ENCODE data around the gene CHKA. TPM values are rescaled to one million over a fixed set of nuclear protein-coding genes. Genes with fewer than 3 reads are reported as not detected.

CHKA gene
- total and polyA plus RNA-seq, 4 donors: 8.2 to 19.9 (median 12.1) TPM

DNA sequence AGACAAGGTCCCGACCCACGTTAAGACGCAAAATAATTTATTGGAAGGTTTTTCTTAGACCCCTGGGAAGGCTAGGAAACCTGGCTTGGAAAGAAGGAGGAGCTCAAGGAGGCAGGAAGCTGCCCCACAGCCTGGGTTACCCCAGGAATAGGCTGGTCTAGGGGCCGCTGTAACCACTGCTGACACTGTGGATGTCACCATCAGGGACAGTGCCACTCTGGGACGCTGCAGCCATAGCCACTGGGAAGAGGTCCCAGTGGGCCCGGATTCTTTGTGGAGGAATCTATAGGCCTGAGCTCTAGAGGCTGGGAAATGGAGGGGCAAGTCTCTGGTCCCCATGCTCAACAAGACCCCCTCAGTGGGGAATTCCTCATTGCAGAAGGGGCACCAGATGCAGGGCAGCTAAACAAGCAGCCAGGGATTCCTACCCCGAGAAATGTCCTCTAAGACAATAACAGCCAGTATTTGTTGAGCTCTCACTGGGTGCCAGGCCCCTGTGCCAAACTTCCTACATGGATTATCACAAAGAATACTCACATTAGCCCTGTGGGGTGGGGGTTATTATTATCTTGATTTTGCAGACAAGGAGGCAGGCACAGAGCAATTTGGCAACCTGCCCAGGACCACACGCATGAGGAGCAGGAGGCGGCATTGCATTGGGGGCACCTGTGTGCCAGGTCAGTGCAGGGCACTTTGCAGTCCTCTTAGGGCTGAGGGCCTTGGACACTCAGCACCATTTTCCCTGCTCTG is 19.5 kb upstream of the CHKA start:
- Histone ChIP-seq H3K4me1 (ENCODE audit: control insufficient read depth in 1 of 2, insufficient read depth in 2 of 2, low read length in 2 of 2) (no peaks in the 10 kb centered on the region), H3K27ac (ENCODE audit: low read depth in 1 of 2, low read length in 2 of 2) (no peak overlapping the region), H3K4me3 (ENCODE audit: low read length in 2 of 2) (no peak overlapping the region), H3K36me3 (ENCODE audit: control insufficient read depth in 1 of 2, insufficient read depth in 2 of 2, low read length in 1 of 2) (no peaks in the 10 kb centered on the region), H3K27me3 (ENCODE audit: control insufficient read depth in 1 of 2, insufficient read depth in 2 of 2, low read length in 1 of 2) (no peaks in the 10 kb centered on the region), H3K9me3 (ENCODE audit: control insufficient read depth, low read length) (no peaks in the 10 kb centered on the region)
- ATAC-seq (ENCODE audit: low FRiP score) (no peak), DNase-seq (peak in 1 of 2 donors; percentile 43)
- intact Hi-C loops (cut with DNase I): no loop called here
- whole genome bisulfite sequencing, 2 donors: 82 to 88% methylated on average over 9 of the region's 9 CpGs

GRCh38 chr11:68138237-68138636 is 17.0 kb upstream of the CHKA start:
- intact Hi-C loops (cut with DNase I): no loop called here
- Histone ChIP-seq H3K27me3 (ENCODE audit: control insufficient read depth in 1 of 2, insufficient read depth in 2 of 2, low read length in 1 of 2) (no peaks in the 10 kb centered on the region), H3K4me3 (ENCODE audit: low read length in 2 of 2) (no peak overlapping the region), H3K9me3 (ENCODE audit: control insufficient read depth, low read length) (no peaks in the 10 kb centered on the region), H3K27ac (ENCODE audit: low read depth in 1 of 2, low read length in 2 of 2) (no peak overlapping the region), H3K4me1 (ENCODE audit: control insufficient read depth in 1 of 2, insufficient read depth in 2 of 2, low read length in 2 of 2) (no peaks in the 10 kb centered on the region), H3K36me3 (ENCODE audit: control insufficient read depth in 1 of 2, insufficient read depth in 2 of 2, low read length in 1 of 2) (no peaks in the 10 kb centered on the region)
- 42 to 55% methylated on average over 4 of the region's 4 CpGs for WGBS, 2 donors
- DNase-seq (no peak), ATAC-seq (ENCODE audit: low FRiP score) (no peak)

GRCh38 chr11:68137833-68138232 is 16.6 kb upstream of the CHKA start:
- Histone ChIP-seq H3K9me3 (ENCODE audit: control insufficient read depth, low read length) (no peaks in the 10 kb centered on the region), H3K4me3 (ENCODE audit: low read length in 2 of 2) (no peak overlapping the region), H3K36me3 (ENCODE audit: control insufficient read depth in 1 of 2, insufficient read depth in 2 of 2, low read length in 1 of 2) (no peaks in the 10 kb centered on the region), H3K27ac (ENCODE audit: low read depth in 1 of 2, low read length in 2 of 2) (no peak overlapping the region), H3K27me3 (ENCODE audit: control insufficient read depth in 1 of 2, insufficient read depth in 2 of 2, low read length in 1 of 2) (no peaks in the 10 kb centered on the region), H3K4me1 (ENCODE audit: control insufficient read depth in 1 of 2, insufficient read depth in 2 of 2, low read length in 2 of 2) (no peaks in the 10 kb centered on the region)
- intact Hi-C loops (cut with DNase I): no loop called here
- DNase-seq (no peak), ATAC-seq (ENCODE audit: low FRiP score) (no peak)
- WGBS, 2 donors: 46 to 55% methylated on average over 5 of the region's 5 CpGs

DNA sequence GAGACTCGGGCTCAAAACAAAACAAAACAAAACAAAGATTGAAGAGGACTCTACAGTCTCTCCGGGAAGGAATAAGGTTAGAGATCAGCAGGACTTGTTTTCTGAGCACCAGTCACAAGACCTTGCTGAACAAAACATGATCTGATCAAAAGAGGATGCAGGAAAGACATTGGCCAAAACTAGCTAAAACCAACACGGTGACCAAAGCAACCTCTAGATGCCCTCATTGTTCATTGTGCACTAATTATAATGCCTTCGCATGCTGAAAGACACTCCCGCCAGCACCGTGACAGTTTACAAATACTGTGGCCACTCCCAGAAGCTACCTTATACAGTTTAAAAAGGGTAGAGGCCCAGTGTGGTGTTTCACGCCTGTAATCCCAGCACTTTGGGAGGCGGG is 15.7 kb upstream of the CHKA start:
- intact Hi-C loops (cut with DNase I): no loop called here
- Histone ChIP-seq H3K4me1 (ENCODE audit: control insufficient read depth in 1 of 2, insufficient read depth in 2 of 2, low read length in 2 of 2) (no peaks in the 10 kb centered on the region), H3K27me3 (ENCODE audit: control insufficient read depth in 1 of 2, insufficient read depth in 2 of 2, low read length in 1 of 2) (no peaks in the 10 kb centered on the region), H3K27ac (ENCODE audit: low read depth in 1 of 2, low read length in 2 of 2) (no peak overlapping the region), H3K4me3 (ENCODE audit: low read length in 2 of 2) (no peak overlapping the region), H3K36me3 (ENCODE audit: control insufficient read depth in 1 of 2, insufficient read depth in 2 of 2, low read length in 1 of 2) (no peaks in the 10 kb centered on the region), H3K9me3 (ENCODE audit: control insufficient read depth, low read length) (no peaks in the 10 kb centered on the region)
- WGBS, 2 donors: 93 to 95% methylated on average over 8 of the region's 8 CpGs
- DNase-seq: no peak
- ATAC-seq (ENCODE audit: low FRiP score): no peak

- Histone ChIP-seq H3K27me3 (ENCODE audit: control insufficient read depth in 1 of 2, insufficient read depth in 2 of 2, low read length in 1 of 2) (no peaks in the 10 kb centered on the region), H3K9me3 (ENCODE audit: control insufficient read depth, low read length) (no peaks in the 10 kb centered on the region), H3K4me3 (ENCODE audit: low read length in 2 of 2) (no peak overlapping the region), H3K4me1 (ENCODE audit: control insufficient read depth in 1 of 2, insufficient read depth in 2 of 2, low read length in 2 of 2) (no peaks in the 10 kb centered on the region), H3K27ac (ENCODE audit: low read depth in 1 of 2, low read length in 2 of 2) (no peak overlapping the region), H3K36me3 (ENCODE audit: control insufficient read depth in 1 of 2, insufficient read depth in 2 of 2, low read length in 1 of 2) (no peaks in the 10 kb centered on the region)
- ATAC-seq (ENCODE audit: low FRiP score): no peak
- peak in 1 of 2 donors; percentile 9 for DNase-seq
- intact Hi-C loops (cut with DNase I): no loop called here
- WGBS, 2 donors: 67 to 93% methylated on average over 3 of the region's 3 CpGs
Measured at GRCh38 chr11:68135161-68135560, 14.0 kb upstream of the CHKA start.

- Histone ChIP-seq H3K27ac (ENCODE audit: low read depth in 1 of 2, low read length in 2 of 2) (no peak overlapping the region), H3K4me3 (ENCODE audit: low read length in 2 of 2) (no peak overlapping the region), H3K27me3 (ENCODE audit: control insufficient read depth in 1 of 2, insufficient read depth in 2 of 2, low read length in 1 of 2) (no peaks in the 10 kb centered on the region), H3K36me3 (ENCODE audit: control insufficient read depth in 1 of 2, insufficient read depth in 2 of 2, low read length in 1 of 2) (no peaks in the 10 kb centered on the region), H3K9me3 (ENCODE audit: control insufficient read depth, low read length) (no peaks in the 10 kb centered on the region), H3K4me1 (ENCODE audit: control insufficient read depth in 1 of 2, insufficient read depth in 2 of 2, low read length in 2 of 2) (no peaks in the 10 kb centered on the region)
- ATAC-seq (ENCODE audit: low FRiP score): no peak
- no peak for DNase-seq
- intact Hi-C loops (cut with DNase I): no loop called here
- WGBS, 2 donors: 80 to 81% methylated on average over 2 of the region's 2 CpGs
Measured at GRCh38 chr11:68133761-68134160, 12.6 kb upstream of the CHKA start.

GRCh38 chr11:68130121-68130520 is 8.9 kb upstream of the CHKA start:
- ATAC-seq (ENCODE audit: low FRiP score): no peak
- Histone ChIP-seq H3K36me3 (ENCODE audit: control insufficient read depth in 1 of 2, insufficient read depth in 2 of 2, low read length in 1 of 2) (no peaks in the 10 kb centered on the region), H3K4me1 (ENCODE audit: control insufficient read depth in 1 of 2, insufficient read depth in 2 of 2, low read length in 2 of 2) (no peaks in the 10 kb centered on the region), H3K27ac (ENCODE audit: low read depth in 1 of 2, low read length in 2 of 2) (no peak overlapping the region), H3K4me3 (ENCODE audit: low read length in 2 of 2) (no peak overlapping the region), H3K27me3 (ENCODE audit: control insufficient read depth in 1 of 2, insufficient read depth in 2 of 2, low read length in 1 of 2) (no peaks in the 10 kb centered on the region), H3K9me3 (ENCODE audit: control insufficient read depth, low read length) (no peaks in the 10 kb centered on the region)
- intact Hi-C loops (cut with DNase I): no loop called here
- 88 to 96% methylated on average over 1 of the region's 1 CpG for WGBS, 2 donors
- DNase-seq: no peak

DNA sequence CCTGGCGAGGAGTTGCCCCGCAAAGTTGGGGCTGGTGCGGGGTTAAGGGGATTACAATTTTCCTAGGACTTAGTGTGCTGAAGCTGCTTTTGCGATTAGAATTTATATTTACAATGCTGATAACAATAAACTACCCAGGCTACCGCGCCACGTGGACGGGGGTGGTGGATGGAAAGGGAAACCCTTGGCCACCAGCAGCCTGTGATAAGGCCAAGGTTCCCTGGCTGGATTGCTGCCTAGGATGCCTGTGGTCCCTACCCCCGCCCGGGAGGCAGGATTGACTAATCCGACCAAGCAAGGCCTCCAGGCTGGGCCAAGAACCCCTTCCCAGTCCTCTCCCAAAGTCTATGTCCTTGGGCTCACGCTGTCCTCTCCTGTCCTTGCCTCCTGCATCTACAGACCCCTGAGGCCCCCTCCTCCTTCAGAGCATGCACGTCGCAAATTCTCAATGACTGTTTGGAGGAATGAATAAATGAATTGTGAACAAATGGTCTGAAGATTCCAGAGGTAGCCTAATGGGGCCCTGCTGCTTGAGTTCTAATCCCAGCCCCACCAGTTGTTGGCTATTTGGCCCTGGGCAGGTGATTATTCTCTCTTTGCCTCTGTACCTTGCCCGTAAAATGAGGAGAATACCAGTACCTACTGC is 7.6 kb upstream of the CHKA start:
- intact Hi-C loops (cut with DNase I): no loop called here
- Histone ChIP-seq H3K4me3 (ENCODE audit: low read length in 2 of 2) (peak overlapping the region in 1 of 2 donors; percentile 44), H3K9me3 (ENCODE audit: control insufficient read depth, low read length) (no peaks in the 10 kb centered on the region), H3K27ac (ENCODE audit: low read depth in 1 of 2, low read length in 2 of 2) (no peak overlapping the region), H3K27me3 (ENCODE audit: control insufficient read depth in 1 of 2, insufficient read depth in 2 of 2, low read length in 1 of 2) (no peaks in the 10 kb centered on the region), H3K36me3 (ENCODE audit: control insufficient read depth in 1 of 2, insufficient read depth in 2 of 2, low read length in 1 of 2) (no peaks in the 10 kb centered on the region), H3K4me1 (ENCODE audit: control insufficient read depth in 1 of 2, insufficient read depth in 2 of 2, low read length in 2 of 2) (no peaks in the 10 kb centered on the region)
- peak; percentile 61 for ATAC-seq (ENCODE audit: low FRiP score)
- DNase-seq: peak; percentile 72 to 86
- 16 to 18% methylated on average over 15 of the region's 15 CpGs for WGBS, 2 donors

Measured in aorta (tissue), 5 donors.